Activated CD8-positive, alpha-beta memory T cell treated with anti-CD3 and anti-CD28 coated beads, Interleukin-2, amount 10 ng/mL, durations not matched to agents 7 days and 5 days (primary cell): ENCODE results near the gene FBXO9. TPM values are rescaled to one million over a fixed set of nuclear protein-coding genes. Genes with fewer than 3 reads are reported as not detected.
"Not testable (repeated sequence)": the region's sequence is repeated elsewhere in the genome, so short reads cannot be mapped to it uniquely, and the experiment has no call there.

Source experiments
- ATAC-seq: fragments of 150-1000 bp; cut with Tn5 transposase; one replicate; pipeline ENCODE4 v1.10.0; 2021; ENCODE audit warnings: moderate library complexity
- CTCF ChIA-PET: fragments of 350-600 bp; sonication (Branson Sonifier 250); formaldehyde crosslinking; loops from one replicate; lab custom pipeline; 2021; ENCODE audit warnings: antibody characterized with exemption; lab: Charles Lee
- DNase-seq: peaks from one replicate; pipeline ENCODE4 v3.0.0-alpha.2; 2020
- H3K27ac Mint-ChIP-seq: one replicate; pipeline ENCODE4 v1.8.0; 2021; ENCODE audit warnings: mild to moderate bottlenecking, mixed read lengths
- H3K27me3 Mint-ChIP-seq: one replicate; pipeline ENCODE4 v1.8.0; 2021; ENCODE audit warnings: mixed read lengths
- H3K36me3 Mint-ChIP-seq: one replicate; pipeline ENCODE4 v1.8.0; 2021; ENCODE audit warnings: mild to moderate bottlenecking, mixed read lengths
- H3K4me1 Mint-ChIP-seq: one replicate; pipeline ENCODE4 v1.8.0; 2021; ENCODE audit warnings: mixed read lengths
- H3K4me3 Mint-ChIP-seq: one replicate; pipeline ENCODE4 v1.8.0; 2021; ENCODE audit warnings: mild to moderate bottlenecking, moderate library complexity, mixed read lengths
- H3K9me3 Mint-ChIP-seq: one replicate; pipeline ENCODE4 v1.8.0; 2022; ENCODE audit warnings: low read depth, mixed read lengths
- total RNA-seq, 2 experiments: library from RNA; stranded (reverse); gene quantifications; one replicate each; pipeline ENCODE4 v1.2.3, GENCODE V29; 2021

FBXO9 gene
- total RNA-seq, 2 experiments from 2014 or later = 61.8 to 67.3 TPM

DNA sequence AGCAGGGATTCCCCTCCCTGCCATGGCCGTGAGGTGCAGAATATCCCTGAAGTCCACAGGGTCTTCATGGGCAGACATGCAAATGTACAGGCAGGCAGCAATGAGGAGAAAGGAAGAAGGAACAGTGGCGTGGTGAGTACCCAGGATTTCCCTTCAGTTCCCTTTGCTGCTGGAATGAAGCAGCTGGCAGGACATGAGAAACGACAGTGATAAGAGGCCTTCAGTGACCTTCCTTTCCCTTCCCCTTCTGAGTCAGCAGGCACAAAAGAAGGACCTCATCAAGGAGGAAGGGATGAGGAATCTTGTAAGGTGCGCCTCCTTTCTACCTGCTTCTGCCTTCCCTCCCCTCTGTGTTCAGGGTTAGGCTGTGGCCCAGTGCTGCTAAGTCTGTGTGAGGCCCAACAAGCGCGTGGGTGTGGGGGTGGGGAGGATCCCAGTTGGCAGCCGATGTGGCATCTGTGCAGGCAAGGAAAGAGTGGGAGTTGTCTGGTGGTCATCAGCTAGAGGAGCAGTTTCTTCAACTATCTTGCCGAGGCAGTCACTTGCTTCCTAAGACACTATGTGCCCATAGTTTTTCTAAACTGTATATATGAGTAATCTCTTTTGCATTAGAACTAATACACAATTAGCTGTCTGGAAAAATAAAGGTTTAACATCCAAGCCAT is 29.5 kb upstream of the FBXO9 start:
- Mint-ChIP-seq H3K4me3 (no peak overlapping the region), H3K27ac (no peak overlapping the region), H3K9me3 (no peaks in the 10 kb centered on the region), H3K36me3 (peaks cover 17% of the 10 kb centered on the region), H3K4me1 (no peaks in the 10 kb centered on the region), H3K27me3 (no peaks in the 10 kb centered on the region)
- CTCF ChIA-PET = interaction anchor here (1.2 kb wide), 1 partner anchor 12 kb away, joined by 3 read pairs; no protein-coding TSS in a partner anchor
- ATAC-seq (no peak), DNase-seq (no peak)

- no peak for ATAC-seq
- Mint-ChIP-seq H3K36me3 (peaks cover 22% of the 10 kb centered on the region), H3K4me1 (no peaks in the 10 kb centered on the region), H3K4me3 (no peak overlapping the region), H3K9me3 (no peaks in the 10 kb centered on the region), H3K27ac (no peak overlapping the region), H3K27me3 (no peaks in the 10 kb centered on the region)
- DNase-seq = no peak
- CTCF ChIA-PET = no interaction called here
These were observed 27.1 kb upstream of the FBXO9 start for GRCh38 chr6:53038141-53038540.

DNA sequence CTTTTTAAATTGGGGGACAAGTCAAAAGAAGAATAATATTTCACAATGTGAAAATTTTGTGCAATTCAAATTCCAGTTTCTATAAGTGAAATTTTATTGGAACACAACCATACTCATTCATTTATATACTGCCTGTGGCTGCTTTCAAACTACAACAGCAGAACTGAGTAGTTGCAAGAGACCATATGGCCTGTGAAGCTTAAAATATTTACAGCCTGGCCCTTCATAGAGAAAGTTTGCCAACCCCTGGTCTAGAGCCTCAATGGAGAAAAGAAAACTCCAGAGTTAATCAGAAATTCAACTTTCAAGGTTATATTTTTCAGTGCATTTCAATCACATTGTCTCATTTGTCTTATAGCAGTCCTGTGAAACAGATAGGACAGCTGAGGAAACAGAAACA is 26.6 kb upstream of the FBXO9 start:
- Mint-ChIP-seq H3K36me3 (peaks cover 22% of the 10 kb centered on the region), H3K4me1 (no peaks in the 10 kb centered on the region), H3K4me3 (no peak overlapping the region), H3K27ac (no peak overlapping the region), H3K27me3 (no peaks in the 10 kb centered on the region), H3K9me3 (no peaks in the 10 kb centered on the region)
- ATAC-seq = no peak
- no peak for DNase-seq
- CTCF ChIA-PET = no interaction called here

DNA sequence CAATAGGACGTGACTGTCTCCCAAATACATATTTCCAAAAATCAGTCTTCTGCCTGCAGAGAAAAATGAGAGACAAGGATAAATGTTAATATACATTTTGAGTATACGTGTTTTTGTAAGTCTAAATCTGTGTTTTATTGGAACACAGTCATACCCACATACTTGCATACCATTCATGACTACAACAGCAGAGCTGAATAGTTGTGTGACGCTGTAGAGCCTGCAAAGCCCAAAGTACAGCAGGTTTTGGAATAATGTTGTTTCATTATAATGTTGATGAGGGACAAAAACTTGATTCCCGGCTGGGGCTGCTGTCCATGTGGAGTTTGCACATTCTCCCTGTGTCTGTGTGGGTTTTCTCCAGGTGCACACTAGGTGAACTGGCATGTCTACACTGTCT is 23.8 kb upstream of the FBXO9 start:
- H3K4me1 Mint-ChIP-seq = no peaks in the 10 kb centered on the region
- no peaks in the 10 kb centered on the region for H3K27me3 Mint-ChIP-seq
- no peaks in the 10 kb centered on the region for H3K9me3 Mint-ChIP-seq
- H3K36me3 Mint-ChIP-seq = peaks cover 18% of the 10 kb centered on the region
- no peak for ATAC-seq
- CTCF ChIA-PET = interaction anchor here (0.6 kb wide), 1 partner anchor 699 kb away, joined by 3 read pairs; no protein-coding TSS in a partner anchor
- H3K27ac Mint-ChIP-seq = no peak overlapping the region
- DNase-seq = no peak
- no peak overlapping the region for H3K4me3 Mint-ChIP-seq

DNA sequence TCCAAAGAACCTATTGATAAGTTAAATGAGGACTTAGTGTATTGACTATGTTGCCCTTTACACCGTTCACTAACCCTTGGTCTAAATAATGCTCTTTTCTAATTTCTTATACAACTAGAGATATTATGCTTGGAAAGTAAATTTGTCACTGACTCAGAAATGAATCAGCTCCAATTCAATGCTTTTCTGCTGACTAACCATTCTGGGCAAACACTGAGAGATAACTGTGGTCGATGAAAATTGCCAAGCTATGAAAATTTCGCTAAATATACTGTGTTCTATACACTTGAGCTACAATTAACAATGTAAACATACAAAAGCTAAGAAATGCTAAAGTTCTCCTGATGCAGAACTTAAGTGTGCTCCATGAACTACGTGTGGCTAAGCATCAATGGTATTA is 23.1 kb upstream of the FBXO9 start:
- H3K27ac Mint-ChIP-seq = no peak overlapping the region
- CTCF ChIA-PET = no interaction called here
- H3K36me3 Mint-ChIP-seq = peaks cover 20% of the 10 kb centered on the region
- H3K9me3 Mint-ChIP-seq = no peaks in the 10 kb centered on the region
- H3K27me3 Mint-ChIP-seq = no peaks in the 10 kb centered on the region
- no peaks in the 10 kb centered on the region for H3K4me1 Mint-ChIP-seq
- ATAC-seq (no peak), DNase-seq (no peak)
- no peak overlapping the region for H3K4me3 Mint-ChIP-seq

DNA sequence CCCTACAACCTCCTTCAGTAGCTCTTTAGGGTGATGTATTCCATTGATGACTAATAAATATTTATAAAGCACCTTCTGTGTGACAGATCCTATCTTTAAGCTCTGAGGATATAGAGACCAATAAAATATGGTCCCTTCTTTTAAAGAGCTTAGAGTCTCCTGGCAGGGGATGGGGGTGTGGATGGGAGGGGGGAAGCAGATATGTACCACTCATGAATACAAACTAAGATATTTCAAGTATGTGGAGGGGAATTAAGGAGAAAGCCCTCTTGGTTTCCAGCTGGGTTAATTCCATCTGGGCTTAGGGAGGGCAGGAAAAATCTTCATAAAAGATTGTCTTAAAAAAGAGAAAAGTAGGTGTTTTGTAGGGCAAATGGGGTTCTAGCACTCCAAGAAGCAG is 21.6 kb upstream of the FBXO9 start:
- H3K9me3 Mint-ChIP-seq = no peaks in the 10 kb centered on the region
- peaks cover 20% of the 10 kb centered on the region for H3K36me3 Mint-ChIP-seq
- no peak overlapping the region for H3K4me3 Mint-ChIP-seq
- DNase-seq (no peak), ATAC-seq (no peak)
- peaks cover 11% of the 10 kb centered on the region for H3K4me1 Mint-ChIP-seq
- CTCF ChIA-PET = interaction anchor here (1.0 kb wide), 2 partner anchors 47 to 161 kb away, joined by 3 read pairs; no protein-coding TSS in a partner anchor
- H3K27me3 Mint-ChIP-seq = no peaks in the 10 kb centered on the region
- no peak overlapping the region for H3K27ac Mint-ChIP-seq

- peaks cover 15% of the 10 kb centered on the region for H3K4me1 Mint-ChIP-seq
These were observed 21.1 kb upstream of the FBXO9 start for GRCh38 chr6:53044071-53044470.

GRCh38 chr6:53044572-53044971 is 20.6 kb upstream of the FBXO9 start:
- Mint-ChIP-seq H3K4me1 (peaks cover 20% of the 10 kb centered on the region), H3K27me3 (no peaks in the 10 kb centered on the region), H3K4me3 (no peak overlapping the region), H3K9me3 (no peaks in the 10 kb centered on the region), H3K36me3 (peaks cover 15% of the 10 kb centered on the region), H3K27ac (no peak overlapping the region)
- DNase-seq (no peak), ATAC-seq (no peak)
- CTCF ChIA-PET = no interaction called here

More at GRCh38 chr6:53044071-53044470, 21.1 kb upstream of the FBXO9 start:
- ATAC-seq (no peak), DNase-seq (no peak)
- Mint-ChIP-seq H3K27ac (no peak overlapping the region), H3K9me3 (no peaks in the 10 kb centered on the region), H3K27me3 (no peaks in the 10 kb centered on the region), H3K36me3 (peaks cover 20% of the 10 kb centered on the region), H3K4me3 (no peak overlapping the region)
- CTCF ChIA-PET = interaction anchor here (1.0 kb wide), 2 partner anchors 48 to 162 kb away, joined by 3 read pairs; no protein-coding TSS in a partner anchor

GRCh38 chr6:53045891-53046673 is 19.1 kb upstream of the FBXO9 start:
- H3K36me3 Mint-ChIP-seq = peaks cover 4% of the 10 kb centered on the region
- H3K27me3 Mint-ChIP-seq = no peaks in the 10 kb centered on the region
- H3K4me1 Mint-ChIP-seq = peaks cover 20% of the 10 kb centered on the region
- no peak overlapping the region for H3K4me3 Mint-ChIP-seq
- CTCF ChIA-PET = interaction anchor here (0.7 to 1.1 kb wide), 3 partner anchors 51 to 111 kb away, joined by 3 to 4 read pairs (median 3); partner anchors contain the start of gene GSTA4
- ATAC-seq (no peak), DNase-seq (no peak)
- no peak overlapping the region for H3K27ac Mint-ChIP-seq
- H3K9me3 Mint-ChIP-seq = no peaks in the 10 kb centered on the region

DNA sequence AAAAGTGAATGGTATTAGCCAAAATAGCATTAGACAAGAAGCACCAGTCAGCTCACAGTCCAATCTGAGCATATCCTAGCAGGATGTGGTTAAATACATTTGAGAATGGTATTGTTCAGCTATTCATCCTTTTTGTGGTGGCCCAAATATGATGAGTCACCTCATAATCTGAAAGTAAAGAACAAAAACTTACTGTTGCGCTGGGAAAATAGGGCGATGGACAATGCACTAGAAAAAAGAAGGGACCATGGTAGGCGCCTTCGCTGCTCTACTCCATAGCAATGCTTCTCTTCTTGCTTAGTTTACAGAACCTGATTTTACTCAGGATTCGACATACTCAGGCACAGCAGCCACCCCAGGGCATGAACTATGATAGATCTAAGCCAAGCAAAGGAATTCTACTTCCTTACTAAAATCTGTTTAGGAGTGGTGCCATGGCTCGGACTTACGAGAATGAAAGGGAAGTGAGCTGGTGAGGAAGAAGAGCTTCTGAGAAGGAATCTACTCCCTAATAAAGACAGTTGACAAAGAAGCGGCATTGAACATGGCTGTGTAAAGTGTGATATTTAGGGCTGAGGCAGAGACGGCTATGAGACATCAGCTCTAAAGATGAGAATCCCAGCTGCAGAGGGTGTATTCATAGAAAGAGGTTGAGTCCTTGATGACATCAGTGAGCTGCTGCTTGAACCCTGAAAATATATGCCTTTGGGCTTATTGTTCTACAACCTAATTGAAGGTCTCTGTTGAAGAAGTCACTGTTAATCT is 16.6 kb upstream of the FBXO9 start:
- H3K27me3 Mint-ChIP-seq = no peaks in the 10 kb centered on the region
- peak overlapping the region; percentile 58 for H3K4me3 Mint-ChIP-seq
- peaks cover 20% of the 10 kb centered on the region for H3K4me1 Mint-ChIP-seq
- DNase-seq (peak; percentile 45), ATAC-seq (peak; percentile 96)
- peak overlapping the region; percentile 68 for H3K27ac Mint-ChIP-seq
- H3K9me3 Mint-ChIP-seq = no peaks in the 10 kb centered on the region
- CTCF ChIA-PET = interaction anchor here (0.6 to 1.6 kb wide), 8 partner anchors 14 to 795 kb away, joined by 3 to 6 read pairs (median 4); partner anchors contain the start of gene FBXO9
- H3K36me3 Mint-ChIP-seq = peaks cover 3% of the 10 kb centered on the region

- no peak for DNase-seq
- Mint-ChIP-seq H3K4me3 (no peak overlapping the region), H3K27ac (no peak overlapping the region), H3K27me3 (no peaks in the 10 kb centered on the region), H3K36me3 (peaks cover 3% of the 10 kb centered on the region), H3K4me1 (peaks cover 20% of the 10 kb centered on the region), H3K9me3 (no peaks in the 10 kb centered on the region)
- CTCF ChIA-PET = interaction anchor here (0.8 to 1.6 kb wide), 3 partner anchors 18 to 234 kb away, joined by 3 to 6 read pairs (median 5); no protein-coding TSS in a partner anchor
- no peak for ATAC-seq
These were observed 15.8 kb upstream of the FBXO9 start for GRCh38 chr6:53049415-53049814.

DNA sequence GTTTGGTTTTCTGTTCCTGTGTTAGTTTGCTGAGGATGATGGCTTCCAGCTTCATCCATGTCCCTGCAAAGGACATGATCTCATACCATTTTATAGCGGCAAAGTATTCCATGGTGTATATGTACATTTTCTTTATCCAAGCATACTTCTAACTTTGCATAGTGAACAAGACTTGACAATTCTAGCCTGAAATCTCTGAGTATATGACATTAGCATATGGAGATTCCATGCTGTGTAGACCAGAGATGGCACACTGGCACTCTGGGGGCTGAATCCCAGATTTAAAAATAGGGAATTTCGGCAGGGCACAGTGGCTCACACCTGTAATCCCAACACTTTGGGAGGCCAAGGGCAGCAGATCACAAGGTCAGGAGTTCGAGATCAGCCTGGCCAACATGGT is 13.1 kb upstream of the FBXO9 start:
- H3K4me1 Mint-ChIP-seq = peaks cover 20% of the 10 kb centered on the region
- CTCF ChIA-PET = interaction anchor here (1.1 kb wide), 1 partner anchor 11 kb away, joined by 3 read pairs; no protein-coding TSS in a partner anchor
- H3K27me3 Mint-ChIP-seq, H3K9me3 Mint-ChIP-seq, H3K36me3 Mint-ChIP-seq, H3K4me3 Mint-ChIP-seq, H3K27ac Mint-ChIP-seq, ATAC-seq, DNase-seq: not testable (repeated sequence)

GRCh38 chr6:53054532-53054931 is 10.7 kb upstream of the FBXO9 start:
- no peak overlapping the region for H3K27ac Mint-ChIP-seq
- ATAC-seq (no peak), DNase-seq (no peak)
- peaks cover 5% of the 10 kb centered on the region for H3K36me3 Mint-ChIP-seq
- CTCF ChIA-PET = interaction anchor here (1.4 kb wide), 1 partner anchor 60 kb away, joined by 3 read pairs; no protein-coding TSS in a partner anchor
- H3K9me3 Mint-ChIP-seq = no peaks in the 10 kb centered on the region
- peaks cover 13% of the 10 kb centered on the region for H3K4me1 Mint-ChIP-seq
- no peak overlapping the region for H3K4me3 Mint-ChIP-seq
- no peaks in the 10 kb centered on the region for H3K27me3 Mint-ChIP-seq
